Measurements from ENCODE around the gene ETS1. TPM values are rescaled to one million over a fixed set of nuclear protein-coding genes. Genes with fewer than 3 reads are reported as not detected.

Gene ETS1
- total RNA-seq, 4 donors from 2014 or later: 16.8 to 24.9 (median 21.8) TPM

DNA sequence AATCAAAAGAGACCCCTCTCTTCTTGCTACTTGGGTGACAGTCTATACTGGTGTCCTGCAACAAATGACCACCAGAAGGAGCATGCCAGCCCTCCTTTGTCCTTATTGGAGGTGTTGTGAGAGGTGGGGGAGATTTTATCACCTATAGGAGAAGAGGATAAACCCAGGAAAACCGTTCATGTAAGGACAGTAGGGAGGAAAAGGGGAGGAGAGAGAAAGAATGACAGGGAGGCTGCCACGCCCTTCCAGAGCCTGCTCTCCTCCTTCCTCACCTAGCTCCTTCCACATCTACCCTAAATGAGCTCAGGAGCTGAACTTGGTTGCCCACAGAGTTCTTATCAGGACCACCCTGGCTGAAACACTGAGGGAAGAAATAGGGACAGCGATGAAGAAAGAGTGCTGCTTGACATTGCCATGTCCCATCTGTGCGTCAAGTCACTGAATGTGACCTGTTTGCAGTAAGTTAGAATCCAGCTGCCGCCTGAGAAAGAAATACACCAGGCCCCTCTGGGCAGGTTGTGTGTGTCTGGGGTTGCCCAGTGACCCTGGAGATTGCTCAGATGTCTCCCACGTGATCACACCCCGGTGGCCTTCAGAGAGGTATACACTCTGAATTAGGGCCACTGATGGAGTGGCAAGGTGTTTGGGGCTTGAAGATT is 40.4 kb upstream of the ETS1 start:
- ATAC-seq (no peak), DNase-seq (no peak)
- peaks cover 0 to 17% of the 10 kb centered on the region in 2 donors for H3K4me1 ChIP-seq
- in situ Hi-C loops (cut with MboI; ENCODE audit: low sequenced_read_pairs in 4 of 4): loop anchor here (5.0 to 25.0 kb wide), 4 partner anchors 140 to 590 kb away; no protein-coding TSS in a partner anchor
- H3K9me3 ChIP-seq: no peaks in the 10 kb centered on the region
- H3K27me3 ChIP-seq: no peaks in the 10 kb centered on the region
- no peak overlapping the region for H3K27ac ChIP-seq
- no peak overlapping the region for H3K4me3 ChIP-seq
- intact Hi-C loops (cut with DNase I; ENCODE audit: low total_unique reads): loop anchor here (5.0 kb wide), 2 partner anchors 75 to 145 kb away; no protein-coding TSS in a partner anchor
- TF ChIP-seq CTCF (IDR thresholded peaks at IDR 0.05 in 4 of 5, conservative IDR thresholded peaks at IDR 0.05 in 1 of 5): no peak
- TF ChIP-seq POLR2A (IDR thresholded peaks at IDR 0.05): no peak
- H3K36me3 ChIP-seq: no peaks in the 10 kb centered on the region

DNA sequence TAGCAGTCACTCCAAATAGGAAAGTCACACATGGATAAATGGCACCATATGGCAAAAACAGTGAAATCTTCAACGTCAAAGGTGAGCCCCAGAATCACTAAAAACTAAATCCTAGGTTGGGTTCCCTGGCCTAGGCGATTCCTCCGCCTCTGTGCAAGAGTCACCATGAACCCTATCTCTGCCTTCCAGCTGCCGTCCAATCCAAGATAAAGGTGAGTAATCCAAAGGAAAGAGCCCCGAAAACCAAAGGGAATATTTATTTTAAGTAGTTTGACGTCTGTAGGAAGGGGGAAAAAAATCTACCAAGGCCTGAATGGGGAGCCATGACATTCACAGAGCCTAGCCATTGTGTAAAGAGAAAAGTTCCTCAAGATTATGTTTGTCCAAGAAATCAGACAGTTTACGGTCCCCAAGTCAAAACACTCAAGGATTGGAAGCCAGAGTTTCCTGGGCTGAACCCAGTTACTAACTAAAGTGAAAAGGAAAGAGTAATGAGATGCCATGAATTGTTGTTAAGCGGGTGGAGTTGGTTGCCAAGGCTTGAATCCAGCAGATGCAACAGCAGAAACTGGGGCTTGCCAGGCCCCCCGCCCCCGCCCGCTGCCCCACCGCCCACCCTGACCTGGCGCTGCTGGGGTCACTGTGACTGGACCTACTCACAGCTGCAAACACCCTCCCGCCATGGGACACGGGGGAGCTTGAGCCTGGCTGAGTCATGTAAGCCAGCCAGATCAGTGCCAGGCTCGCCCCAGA is 39.7 kb upstream of the ETS1 start:
- no peaks in the 10 kb centered on the region for H3K27me3 ChIP-seq
- H3K27ac ChIP-seq: no peak overlapping the region
- in situ Hi-C loops (cut with MboI; ENCODE audit: low sequenced_read_pairs in 4 of 4): loop anchor here (5.0 to 25.0 kb wide), 4 partner anchors 140 to 590 kb away; no protein-coding TSS in a partner anchor
- no peaks in the 10 kb centered on the region for H3K36me3 ChIP-seq
- intact Hi-C loops (cut with DNase I; ENCODE audit: low total_unique reads): loop anchor here (5.0 kb wide), 2 partner anchors 75 to 145 kb away; no protein-coding TSS in a partner anchor
- TF ChIP-seq POLR2A (IDR thresholded peaks at IDR 0.05): no peak
- TF ChIP-seq CTCF (IDR thresholded peaks at IDR 0.05 in 4 of 5, conservative IDR thresholded peaks at IDR 0.05 in 1 of 5): no peak
- H3K9me3 ChIP-seq: no peaks in the 10 kb centered on the region
- peaks cover 0 to 17% of the 10 kb centered on the region in 2 donors for H3K4me1 ChIP-seq
- H3K4me3 ChIP-seq: no peak overlapping the region
- no peak for DNase-seq
- ATAC-seq: no peak

DNA sequence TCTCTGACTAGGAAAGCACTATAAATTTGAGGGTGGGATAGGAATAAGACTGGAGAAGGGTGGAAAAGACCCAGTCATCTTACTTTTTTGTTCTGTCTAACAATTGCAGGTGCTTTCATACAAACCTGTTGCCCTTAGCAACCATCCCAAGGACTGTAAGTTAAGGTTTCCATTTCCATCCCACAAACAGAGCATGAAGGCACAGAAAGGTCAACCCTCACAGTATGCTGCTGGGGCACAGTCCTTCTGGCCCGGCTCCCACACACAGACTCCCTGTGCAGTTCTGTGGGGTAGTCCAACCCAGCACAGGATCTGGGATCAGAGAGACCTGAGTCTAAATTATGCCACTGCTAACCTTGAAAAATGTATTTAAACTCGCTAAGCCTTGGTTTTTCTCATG is 38.4 kb upstream of the ETS1 start:
- intact Hi-C loops (cut with DNase I; ENCODE audit: low total_unique reads): loop anchor here (5.0 kb wide), 2 partner anchors 73 to 143 kb away; no protein-coding TSS in a partner anchor
- in situ Hi-C loops (cut with MboI; ENCODE audit: low sequenced_read_pairs in 4 of 4): loop anchor here (5.0 to 25.0 kb wide), 4 partner anchors 138 to 588 kb away; no protein-coding TSS in a partner anchor
- Histone ChIP-seq H3K9me3 (no peaks in the 10 kb centered on the region), H3K36me3 (no peaks in the 10 kb centered on the region), H3K27me3 (no peaks in the 10 kb centered on the region), H3K4me1 (peaks cover 0 to 17% of the 10 kb centered on the region in 2 donors), H3K4me3 (no peak overlapping the region), H3K27ac (no peak overlapping the region)
- DNase-seq (no peak), ATAC-seq (no peak)
- TF ChIP-seq POLR2A (IDR thresholded peaks at IDR 0.05) (no peak), CTCF (IDR thresholded peaks at IDR 0.05 in 4 of 5, conservative IDR thresholded peaks at IDR 0.05 in 1 of 5) (no peak)

DNA sequence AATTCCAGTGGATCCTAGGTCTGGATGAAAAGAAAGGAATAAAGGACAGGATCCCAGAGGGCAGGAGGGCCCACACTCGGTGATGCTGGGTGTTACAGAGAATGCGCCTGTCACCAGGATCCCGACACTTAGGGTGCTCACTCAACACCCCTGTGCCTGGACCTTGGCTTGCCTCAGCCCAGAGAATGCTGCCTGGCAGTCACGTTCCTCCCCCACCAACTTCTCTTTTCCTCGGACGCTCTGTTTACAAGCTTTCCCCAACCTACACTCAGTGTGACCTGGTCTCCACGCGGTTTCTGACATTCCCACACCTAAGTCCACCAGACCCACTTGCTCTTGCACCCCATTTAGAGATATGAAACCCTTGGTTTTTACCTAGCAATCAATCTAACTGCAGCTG is 38.0 kb upstream of the ETS1 start:
- Histone ChIP-seq H3K9me3 (no peaks in the 10 kb centered on the region), H3K4me1 (peaks cover 0 to 12% of the 10 kb centered on the region in 2 donors), H3K27me3 (no peaks in the 10 kb centered on the region), H3K36me3 (no peaks in the 10 kb centered on the region), H3K4me3 (no peak overlapping the region), H3K27ac (no peak overlapping the region)
- intact Hi-C loops (cut with DNase I; ENCODE audit: low total_unique reads): loop anchor here (5.0 kb wide), 2 partner anchors 73 to 143 kb away; no protein-coding TSS in a partner anchor
- TF ChIP-seq CTCF (IDR thresholded peaks at IDR 0.05 in 4 of 5, conservative IDR thresholded peaks at IDR 0.05 in 1 of 5) (no peak), POLR2A (IDR thresholded peaks at IDR 0.05) (no peak)
- in situ Hi-C loops (cut with MboI; ENCODE audit: low sequenced_read_pairs in 4 of 4): loop anchor here (5.0 to 25.0 kb wide), 4 partner anchors 138 to 588 kb away; no protein-coding TSS in a partner anchor
- DNase-seq: no peak
- ATAC-seq: no peak

Data from gastrocnemius medialis (tissue), 4 donors.